K562 (cell line): ENCODE data around the gene SELENOI. TPM values are rescaled to one million over a fixed set of nuclear protein-coding genes. Genes with fewer than 3 reads are reported as not detected.

Experiments
- ATAC-seq: fragments of 200-7000 bp; cut with Tn5 transposase; 3 replicates; pipeline ENCODE4 v1.9.1; 2020; ENCODE audit warnings: moderate library complexity
- BruUV-seq: library from RNA; stranded (reverse); fragments of 400-500 nt; replicated peaks from 2 replicates; lab custom pipeline; 2021; lab: Mats Ljungman, UMichigan
- CTCF ChIA-PET: fragments of 300-600 bp; formaldehyde crosslinking; extraction: SDS; loops from one replicate; lab custom pipeline; 2021; ENCODE audit warnings: low intra/inter-chr PET ratio; lab: Yijun Ruan, JAX
- POLR2A ChIA-PET: fragments of 300-600, 350-650 bp; sonication (Branson Sonifier 250); formaldehyde crosslinking; extraction: SDS; loops from one replicate; lab custom pipeline; 2021; ENCODE audit warnings: antibody characterized with exemption, inconsistent platforms; lab: Yijun Ruan, JAX
- DNase-seq, 4 experiments: peaks; one replicate each; pipeline versions ENCODE4 v3.0.0 to v3.0.0-alpha.2; 2011 to 2018; ENCODE audit warnings: low spot score in 3 of 4, mixed read lengths in 3 of 4; ENCODE audit errors: extremely low read depth in 1 of 4
- FAIRE-seq: peaks from 2 replicates; lab custom pipeline; 2011; peaks lifted over from hg19 to GRCh38; lab: Jason Lieb, UNC
- H2AFZ ChIP-seq: 2 replicates; pipeline ENCODE4 v1.6.0; 2011; ENCODE audit warnings: low read depth, low read length, control low read depth, inconsistent platforms
- H3K27ac ChIP-seq: fragments of 200-600 bp; 3 replicates; pipeline ENCODE4 v1.8.0; 2011; ENCODE audit warnings: low read depth, mild to moderate bottlenecking, control low read depth, inconsistent platforms, low read length, moderate library complexity, mixed read lengths; ENCODE audit errors: extremely low read depth
- H3K27me3 ChIP-seq, 2 experiments: fragments of 300-600 bp in 1 of 2; 2 replicates in 1 of 2; 3 replicates in 1 of 2; pipeline versions ENCODE4 v1.6.0 to v1.8.0; 2011; ENCODE audit warnings: inconsistent platforms in 2 of 2, low read length in 2 of 2, mild to moderate bottlenecking in 1 of 2, mixed read lengths in 1 of 2, moderate library complexity in 1 of 2; ENCODE audit not compliant: control insufficient read depth in 2 of 2, insufficient read depth in 2 of 2
- H3K36me3 ChIP-seq: fragments of 300-600 bp; 3 replicates; pipeline ENCODE4 v1.8.0; 2011; ENCODE audit warnings: mild to moderate bottlenecking, low read length, inconsistent platforms; ENCODE audit not compliant: control insufficient read depth, insufficient read depth
- H3K4me1 ChIP-seq, 2 experiments: fragments of 200-600 bp in 1 of 2; replicated peaks in 1 of 2; 2 replicates in 1 of 2; 3 replicates in 1 of 2; pipeline versions ENCODE4 v1.5.1 to v1.8.0; 2011; ENCODE audit warnings: inconsistent platforms in 2 of 2, low read length in 2 of 2, mild to moderate bottlenecking in 1 of 2, mixed read lengths in 1 of 2, moderate library complexity in 1 of 2; ENCODE audit not compliant: control insufficient read depth in 2 of 2, insufficient read depth in 2 of 2
- H3K4me2 ChIP-seq: 2 replicates; pipeline ENCODE4 v1.6.1; 2011; ENCODE audit warnings: low read length, control low read depth, inconsistent platforms, mixed read lengths; ENCODE audit not compliant: insufficient read depth
- H3K4me3 ChIP-seq: fragments of 200-600 bp; sonication (generic), shearing (Covaris generic); 2 replicates; pipeline ENCODE4 v1.5.1; 2016; ENCODE audit warnings: control low read depth, inconsistent platforms
- H3K79me2 ChIP-seq: fragments of 200-600 bp; 3 replicates; pipeline ENCODE4 v1.8.0; 2011; ENCODE audit warnings: low read length, inconsistent platforms; ENCODE audit not compliant: control insufficient read depth, insufficient read depth
- H3K9ac ChIP-seq, 2 experiments: 2 replicates each; pipeline versions ENCODE4 v1.6.0 to v1.6.1; 2011; ENCODE audit warnings: low read depth in 2 of 2, low read length in 2 of 2, control low read depth in 1 of 2, inconsistent platforms in 1 of 2, mild to moderate bottlenecking in 1 of 2, mixed read lengths in 1 of 2; ENCODE audit not compliant: insufficient read depth in 1 of 2
- H3K9me1 ChIP-seq: one replicate; pipeline ENCODE4 v1.6.0; 2011; ENCODE audit warnings: inconsistent platforms, mild to moderate bottlenecking, low read length, moderate library complexity; ENCODE audit not compliant: control insufficient read depth, insufficient read depth
- H3K9me3 ChIP-seq: replicated peaks from 2 replicates; pipeline ENCODE4 v1.5.1; 2011; ENCODE audit warnings: low read depth, low read length, inconsistent platforms; ENCODE audit not compliant: control insufficient read depth, insufficient read depth
- H4K20me1 ChIP-seq: replicated peaks from 2 replicates; pipeline ENCODE4 v1.6.1; 2011; ENCODE audit warnings: low read length, inconsistent platforms, mixed read lengths; ENCODE audit not compliant: control insufficient read depth, insufficient read depth
- BCL6 ChIP-seq: fragments of 250-450 bp; sonication (Bioruptor Pico); IDR thresholded peaks from 2 replicates; pipeline ENCODE4 v1.4.0; 2020
- BCOR ChIP-seq: fragments of 450-650 bp; IDR thresholded peaks from 2 replicates; pipeline ENCODE4 v1.6.1; 2016
- DIDO1 ChIP-seq: fragments of 450-650 bp; IDR thresholded peaks from 2 replicates; pipeline ENCODE4 v1.6.1; 2016; ENCODE audit warnings: low read depth, missing biosample characterization, missing genetic modification characterization
- ERF ChIP-seq: fragments of 450-650 bp; formaldehyde crosslinking; IDR thresholded peaks from 2 replicates; pipeline ENCODE4 v1.4.0; 2020; ENCODE audit warnings: mild to moderate bottlenecking, mixed read lengths
- FOSL1 ChIP-seq: fragments of 200-800 bp; sonication (Bioruptor generic); conservative IDR thresholded peaks from 2 replicates; pipeline ENCODE4 v1.6.1; 2016; ENCODE audit warnings: missing genetic modification characterization, missing compliant biosample characterization
- FOXA1 ChIP-seq: fragments of 450-650 bp; IDR thresholded peaks from 2 replicates; pipeline ENCODE4 v1.6.1; 2016; ENCODE audit warnings: mild to moderate bottlenecking, borderline replicate concordance
- LEF1 ChIP-seq: fragments of 450-650 bp; IDR thresholded peaks from 2 replicates; pipeline ENCODE4 v1.6.1; 2016; ENCODE audit warnings: mild to moderate bottlenecking
- PATZ1 ChIP-seq: fragments of 250-450 bp; sonication (Bioruptor Pico); IDR thresholded peaks from 2 replicates; pipeline ENCODE4 v1.5.0; 2020; ENCODE audit warnings: mild to moderate bottlenecking, borderline replicate concordance
- PHB2 ChIP-seq: fragments of 450-650 bp; IDR thresholded peaks from 2 replicates; pipeline ENCODE4 v1.6.1; 2017; ENCODE audit warnings: low read depth
- RBBP5 ChIP-seq: fragments of 200-600 bp; sonication (generic); IDR thresholded peaks from 2 replicates; pipeline ENCODE4 v1.6.1; 2012; ENCODE audit warnings: borderline replicate concordance, mild to moderate bottlenecking, low read length, control low read depth, inconsistent platforms; ENCODE audit not compliant: insufficient read depth, poor library complexity, severe bottlenecking
- RBFOX2 ChIP-seq: fragments of 200-400 bp; formaldehyde crosslinking; IDR thresholded peaks from 2 replicates; pipeline ENCODE4 v1.6.1; 2017; ENCODE audit warnings: low read depth, mild to moderate bottlenecking, low read length, moderate library complexity
- RBM22 ChIP-seq: fragments of 200-400 bp; formaldehyde crosslinking; IDR thresholded peaks from 2 replicates; pipeline ENCODE4 v1.6.1; 2018; ENCODE audit warnings: low read length, low read depth; ENCODE audit not compliant: poor library complexity, severe bottlenecking
- SMARCA4 ChIP-seq: fragments of 450-650 bp; IDR thresholded peaks from 2 replicates; pipeline ENCODE4 v1.6.1; 2016
- SMARCE1 ChIP-seq: fragments of 450-650 bp; IDR thresholded peaks from 2 replicates; pipeline ENCODE4 v1.7.1; 2016; ENCODE audit warnings: mild to moderate bottlenecking
- SPI1 ChIP-seq: IDR thresholded peaks from 2 replicates; pipeline ENCODE4 v1.6.1; 2011; ENCODE audit warnings: low read depth, low read length, control low read depth, borderline replicate concordance
- TAF1 ChIP-seq: IDR thresholded peaks from 2 replicates; pipeline ENCODE4 v1.6.1; 2011; ENCODE audit warnings: mild to moderate bottlenecking, low read length, moderate library complexity; ENCODE audit not compliant: insufficient read depth, control insufficient read depth, severe bottlenecking; ENCODE audit errors: extremely low read depth
- ZBED1 ChIP-seq: IDR thresholded peaks from 2 replicates; pipeline ENCODE4 v1.6.1; 2014
- ZNF253 ChIP-seq: fragments of 250-450 bp; sonication (Bioruptor Pico); conservative IDR thresholded peaks from 2 replicates; pipeline ENCODE4 v1.6.1; 2021; ENCODE audit warnings: mild to moderate bottlenecking
- WGBS: fragments of 100-300 bp; shearing (Covaris generic); methylation state at CpG from one replicate; pipeline ENCODE4 v1.1.6; 2016; ENCODE audit warnings: low coverage, mixed read lengths; ENCODE audit not compliant: insufficient coverage; ENCODE audit errors: missing lambda C conversion rate; 5-methylcytosine and 5-hydroxymethylcytosine counted together
- in situ Hi-C: fragments of 300-500 bp; cut with MboI; formaldehyde crosslinking; loops from 4 replicates; pipeline ENCODE4 v1.15.0; 2018; ENCODE audit warnings: inconsistent platforms, mixed read lengths
- intact Hi-C: fragments of 100-400 bp; cut with micrococcal nuclease; formaldehyde crosslinking; loops from 2 replicates; pipeline ENCODE4 v1.14.2; 2022
- polyA plus RNA-seq, 8 experiments: library from polyadenylated mRNA; depleted of rRNA in 4 of 8; stranded (reverse) in 5 of 8; unstranded in 3 of 8; fragments of >200 nt; fragmentation: Nextera tagmentation in 2 of 8; fragmentation: Illumina TruSeq in 1 of 8; extraction: Ambion mirVana in 2 of 8; extraction: Trizol in 1 of 8; gene quantifications; 2 replicates each; pipeline versions ENCODE4 v1.2.1 to v1.2.3, GENCODE V29; 2011 to 2014; ENCODE audit warnings: inconsistent platforms in 1 of 8, missing spikeins in 1 of 8
- total RNA-seq, 7 experiments: library from RNA; depleted of rRNA in 6 of 7; stranded (reverse); fragments of >200 nt in 6 of 7; fragmentation: Illumina TruSeq in 2 of 7; extraction: Trizol in 2 of 7; gene quantifications; 2 replicates each; pipeline versions ENCODE4 v1.2.1 to v1.2.3, GENCODE V29; 2011 to 2021; ENCODE audit warnings: low replicate concordance in 1 of 7
- TF ChIP-seq, protein P1 (sequence below): fragments of 450-650 bp; formaldehyde crosslinking; IDR thresholded peaks from 2 replicates; pipeline ENCODE4 v1.4.0; 2020; ENCODE audit warnings: mild to moderate bottlenecking
- TF ChIP-seq, protein P2 (sequence below), 2 experiments: fragments of 450-650 bp; IDR thresholded peaks; 2 replicates each; pipeline ENCODE4 v1.6.1; 2016

Gene SELENOI
- total and polyA plus RNA-seq, 9 of the 15 experiments (the other 6 are each of a cell fraction or from before 2014, with no cell fraction given) = 9.6 to 46.9 (median 24.4) TPM

GRCh38 chr2:26346454-26347053, 611 bp downstream of the SELENOI start, which contains the start of gene ADGRF3:
ADGRF3 (minus strand) TSS chr2:26346789; CDS start chr2:26346234, 555 bp downstream.
- Histone ChIP-seq H3K4me1 (peaks cover 24 to 25% of the 10 kb centered on the region in 2 experiments), H3K9me3 (no peaks in the 10 kb centered on the region), H3K79me2 (peaks cover 81% of the 10 kb centered on the region), H2AFZ (peak within 1 kb of the TSS; percentile 81), H3K9me1 (no peaks in the 10 kb centered on the region), H3K36me3 (peaks cover 4% of the 10 kb centered on the region; the same call in 2 of the 3 replicates), H3K27ac (peak within 1 kb of the TSS; percentile 97), H3K4me3 (peak within 1 kb of the TSS; percentile 86), H3K9ac (peak within 1 kb of the TSS; percentile 96 to 99), H3K27me3 (no peaks in the 10 kb centered on the region), H4K20me1 (no peaks in the 10 kb centered on the region), H3K4me2 (peak within 1 kb of the TSS; percentile 98)
- DNase-seq (peak in 2 of 4 experiments; percentile 32 to 73), FAIRE-seq (peak; percentile 48), ATAC-seq (peak; percentile 34)
- 2% methylated on average over 25 of the region's 28 CpGs for WGBS
- BruUV-seq = TSS peak; percentile 70
- ChIA-PET POLR2A (interaction anchor here (1.9 to 5.4 kb wide), 2 partner anchors 10 to 29 kb away, joined by 6 to 64 read pairs; no protein-coding TSS in a partner anchor), CTCF (no interaction called here)
- in situ Hi-C loops = no loop called here
- intact Hi-C loops = loop anchor here (1.0 to 5.0 kb wide), 3 partner anchors 9 to 104 kb away; partner anchors contain the start of genes HADHA and HADHB
- TF ChIP-seq, protein P1, sequence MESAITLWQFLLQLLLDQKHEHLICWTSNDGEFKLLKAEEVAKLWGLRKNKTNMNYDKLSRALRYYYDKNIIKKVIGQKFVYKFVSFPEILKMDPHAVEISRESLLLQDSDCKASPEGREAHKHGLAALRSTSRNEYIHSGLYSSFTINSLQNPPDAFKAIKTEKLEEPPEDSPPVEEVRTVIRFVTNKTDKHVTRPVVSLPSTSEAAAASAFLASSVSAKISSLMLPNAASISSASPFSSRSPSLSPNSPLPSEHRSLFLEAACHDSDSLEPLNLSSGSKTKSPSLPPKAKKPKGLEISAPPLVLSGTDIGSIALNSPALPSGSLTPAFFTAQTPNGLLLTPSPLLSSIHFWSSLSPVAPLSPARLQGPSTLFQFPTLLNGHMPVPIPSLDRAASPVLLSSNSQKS (CRISPR knock-in tag) = no peak
- TF ChIP-seq PHB2 (no peak), FOSL1 (tag) (0 out of 2 replicates have a peak, but pooled peaks have one; percentile 11), ERF (CRISPR knock-in tag) (no peak), BCOR (no peak), SMARCA4 (no peak), TAF1 (peak; percentile 44), RBM22 (no peak), RBFOX2 (no peak), ZBED1 (no peak), RBBP5 (peak; percentile 91), FOXA1 (no peak), DIDO1 (no peak), SMARCE1 (no peak), BCL6 (CRISPR knock-in tag) (no peak), PATZ1 (CRISPR knock-in tag) (no peak), SPI1 (peak; percentile 26; the same call in 1 of the 2 replicates), LEF1 (no peak), ZNF253 (CRISPR knock-in tag) (no peak)
- TF ChIP-seq, protein P2, sequence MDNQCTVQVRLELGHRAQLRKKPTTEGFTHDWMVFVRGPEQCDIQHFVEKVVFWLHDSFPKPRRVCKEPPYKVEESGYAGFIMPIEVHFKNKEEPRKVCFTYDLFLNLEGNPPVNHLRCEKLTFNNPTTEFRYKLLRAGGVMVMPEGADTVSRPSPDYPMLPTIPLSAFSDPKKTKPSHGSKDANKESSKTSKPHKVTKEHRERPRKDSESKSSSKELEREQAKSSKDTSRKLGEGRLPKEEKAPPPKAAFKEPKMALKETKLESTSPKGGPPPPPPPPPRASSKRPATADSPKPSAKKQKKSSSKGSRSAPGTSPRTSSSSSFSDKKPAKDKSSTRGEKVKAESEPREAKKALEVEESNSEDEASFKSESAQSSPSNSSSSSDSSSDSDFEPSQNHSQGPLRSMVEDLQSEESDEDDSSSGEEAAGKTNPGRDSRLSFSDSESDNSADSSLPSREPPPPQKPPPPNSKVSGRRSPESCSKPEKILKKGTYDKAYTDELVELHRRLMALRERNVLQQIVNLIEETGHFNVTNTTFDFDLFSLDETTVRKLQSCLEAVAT (IDR thresholded peaks at IDR 0.05) = no peak
